ENCODE measurements around the gene TBR1. TPM values are rescaled to one million over a fixed set of nuclear protein-coding genes. Genes with fewer than 3 reads are reported as not detected.

Gene TBR1
- total and polyA plus RNA-seq, 10 of the 15 experiments (the other 5 are each of a cell fraction or from before 2014, with no cell fraction given): 0.01 TPM; not detected in 9

DNA sequence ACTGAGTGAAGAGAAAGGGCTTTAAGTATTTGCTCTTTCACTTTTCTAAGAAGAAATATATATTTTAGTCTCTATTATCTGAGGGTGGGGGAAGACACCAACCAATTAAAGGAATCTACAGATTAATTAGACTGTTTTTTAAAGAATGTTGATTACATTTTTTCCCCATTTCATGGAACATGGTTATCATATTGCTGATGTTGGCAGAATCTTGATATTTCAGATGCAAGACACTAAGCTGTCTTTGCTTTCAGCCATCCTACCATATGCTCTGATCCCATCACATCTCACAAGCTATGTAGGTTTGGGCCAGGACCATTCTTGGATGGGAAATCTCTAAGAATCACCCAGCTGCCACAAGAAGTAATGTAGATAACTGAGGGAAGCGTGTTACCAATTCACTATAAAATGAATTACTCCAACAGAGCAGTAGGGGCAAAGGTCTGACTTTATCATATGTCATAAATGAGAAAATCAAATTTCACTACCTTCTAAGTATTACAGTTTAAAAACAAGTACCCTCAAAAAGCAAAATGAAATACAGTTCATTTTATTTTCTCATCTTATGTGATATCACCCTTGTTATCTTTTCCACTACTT, 6.7 kb upstream of the TBR1 start (continued):
- TF ChIP-seq SMARCA5 (IDR thresholded peaks at IDR 0.05) (no peak), YBX1 (IDR thresholded peaks at IDR 0.05) (no peak), EED (IDR thresholded peaks at IDR 0.05; ENCODE audit: low read depth) (no peak), IRF4 (IDR thresholded peaks at IDR 0.05; ENCODE audit: low read depth, low read length) (no peak), ZNF384 (IDR thresholded peaks at IDR 0.05; ENCODE audit: borderline replicate concordance, low read depth, low read length) (no peak), BRCA1 (IDR thresholded peaks at IDR 0.05; ENCODE audit: low read depth, low read length) (no peak), TCF3 (IDR thresholded peaks at IDR 0.05; ENCODE audit: borderline replicate concordance, insufficient read depth, low read depth, low read length) (no peak), TCF12 (IDR thresholded peaks at IDR 0.05; ENCODE audit: low read depth, low read length) (no peak), SRF (IDR thresholded peaks at IDR 0.05; ENCODE audit: low read depth in 2 of 2, low read length in 2 of 2) (no peak), ASH2L (IDR thresholded peaks at IDR 0.05; ENCODE audit: borderline replicate concordance, low read depth) (no peak)
- TF ChIP-seq, protein P1, sequence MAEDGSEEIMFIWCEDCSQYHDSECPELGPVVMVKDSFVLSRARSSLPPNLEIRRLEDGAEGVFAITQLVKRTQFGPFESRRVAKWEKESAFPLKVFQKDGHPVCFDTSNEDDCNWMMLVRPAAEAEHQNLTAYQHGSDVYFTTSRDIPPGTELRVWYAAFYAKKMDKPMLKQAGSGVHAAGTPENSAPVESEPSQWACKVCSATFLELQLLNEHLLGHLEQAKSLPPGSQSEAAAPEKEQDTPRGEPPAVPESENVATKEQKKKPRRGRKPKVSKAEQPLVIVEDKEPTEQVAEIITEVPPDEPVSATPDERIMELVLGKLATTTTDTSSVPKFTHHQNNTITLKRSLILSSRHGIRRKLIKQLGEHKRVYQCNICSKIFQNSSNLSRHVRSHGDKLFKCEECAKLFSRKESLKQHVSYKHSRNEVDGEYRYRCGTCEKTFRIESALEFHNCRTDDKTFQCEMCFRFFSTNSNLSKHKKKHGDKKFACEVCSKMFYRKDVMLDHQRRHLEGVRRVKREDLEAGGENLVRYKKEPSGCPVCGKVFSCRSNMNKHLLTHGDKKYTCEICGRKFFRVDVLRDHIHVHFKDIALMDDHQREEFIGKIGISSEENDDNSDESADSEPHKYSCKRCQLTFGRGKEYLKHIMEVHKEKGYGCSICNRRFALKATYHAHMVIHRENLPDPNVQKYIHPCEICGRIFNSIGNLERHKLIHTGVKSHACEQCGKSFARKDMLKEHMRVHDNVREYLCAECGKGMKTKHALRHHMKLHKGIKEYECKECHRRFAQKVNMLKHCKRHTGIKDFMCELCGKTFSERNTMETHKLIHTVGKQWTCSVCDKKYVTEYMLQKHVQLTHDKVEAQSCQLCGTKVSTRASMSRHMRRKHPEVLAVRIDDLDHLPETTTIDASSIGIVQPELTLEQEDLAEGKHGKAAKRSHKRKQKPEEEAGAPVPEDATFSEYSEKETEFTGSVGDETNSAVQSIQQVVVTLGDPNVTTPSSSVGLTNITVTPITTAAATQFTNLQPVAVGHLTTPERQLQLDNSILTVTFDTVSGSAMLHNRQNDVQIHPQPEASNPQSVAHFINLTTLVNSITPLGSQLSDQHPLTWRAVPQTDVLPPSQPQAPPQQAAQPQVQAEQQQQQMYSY (CRISPR knock-in tag; IDR thresholded peaks at IDR 0.05): no peak

DNA sequence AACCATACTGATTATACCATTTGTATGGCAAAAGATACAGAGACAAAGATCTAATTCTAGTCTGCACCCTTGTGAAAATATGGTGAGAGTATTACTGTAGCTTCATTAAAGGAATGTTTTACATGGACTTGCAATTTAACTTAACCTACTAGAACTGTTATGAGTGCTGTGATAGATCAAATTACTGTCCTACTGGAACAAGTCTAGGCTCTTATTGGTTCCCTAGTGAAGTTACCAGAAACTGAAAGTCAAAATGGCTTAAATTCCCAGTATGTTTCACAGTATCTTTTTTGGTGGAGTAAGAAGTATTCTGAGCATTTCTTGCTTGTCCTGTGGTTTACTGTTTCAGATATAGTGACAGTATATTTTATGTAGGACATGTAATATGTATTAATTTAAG, 3.8 kb upstream of the TBR1 start:
- no peak overlapping the region for H3K4me2 ChIP-seq (ENCODE audit: control insufficient read depth, insufficient read depth)
- RAD21 ChIA-PET (ENCODE audit: unreplicated experiment): no interaction called here
- no peak overlapping the region for H3K27ac ChIP-seq (ENCODE audit: control insufficient read depth, insufficient read depth)
- no peak overlapping the region for H3K9ac ChIP-seq (ENCODE audit: control insufficient read depth, insufficient read depth, low read length)
- CTCF ChIA-PET: interaction anchor here (0.8 kb wide), 1 partner anchor 175 kb away, joined by 3 read pairs; no protein-coding TSS in a partner anchor
- H4K20me1 ChIP-seq (ENCODE audit: control insufficient read depth, insufficient read depth): no peaks in the 10 kb centered on the region
- in situ Hi-C loops (cut with MboI): no loop called here
- H2AFZ ChIP-seq (ENCODE audit: control insufficient read depth, low read depth, low read length): no peak overlapping the region
- no peaks in the 10 kb centered on the region; the same call in 2 of the 3 replicates for H3K9me3 ChIP-seq (replicated peaks; ENCODE audit: control insufficient read depth, insufficient read depth, low read length)
- SMC1A ChIA-PET (ENCODE audit: uncharacterized antibody, unreplicated experiment): no interaction called here
- POLR2A ChIA-PET: no interaction called here
- DNase-seq (ENCODE audit: low read depth, low spot score): no peak
- no peaks in the 10 kb centered on the region; a peak in 1 of 4 replicates for H3K36me3 ChIP-seq (ENCODE audit: control insufficient read depth in 2 of 2, insufficient read depth in 2 of 2, low read length in 1 of 2)
- H3K27me3 ChIP-seq (replicated peaks in 1 of 2; ENCODE audit: control insufficient read depth in 2 of 2, insufficient read depth in 2 of 2, low read length in 1 of 2): peaks cover 13 to 20% of the 10 kb centered on the region in 2 experiments
- no peaks in the 10 kb centered on the region for H3K79me2 ChIP-seq (ENCODE audit: control insufficient read depth, insufficient read depth, low read length)
- no peaks in the 10 kb centered on the region for H3K4me1 ChIP-seq (ENCODE audit: control insufficient read depth, insufficient read depth, low read length)
- no peak for FAIRE-seq
- H3K4me3 ChIP-seq: no peak overlapping the region
- no TSS peak for BruUV-seq (replicated peaks)
- no peak for ATAC-seq
- intact Hi-C loops (cut with micrococcal nuclease; ENCODE audit: unreplicated experiment): no loop called here
- TF ChIP-seq KAT2A (conservative IDR thresholded peaks at IDR 0.05; ENCODE audit: control insufficient read depth, low read depth, low read length) (no peak), RCOR1 (conservative IDR thresholded peaks at IDR 0.05; ENCODE audit: low read depth, low read length) (no peak), PAX8 (IDR thresholded peaks at IDR 0.05) (no peak), TCF12 (IDR thresholded peaks at IDR 0.05; ENCODE audit: low read depth, low read length) (no peak), EED (IDR thresholded peaks at IDR 0.05; ENCODE audit: low read depth) (no peak), PAX5 (IDR thresholded peaks at IDR 0.05; ENCODE audit: borderline replicate concordance, low read depth, low read length) (no peak), CBX3 (IDR thresholded peaks at IDR 0.05; ENCODE audit: borderline replicate concordance, low read depth) (no peak), MXI1 (IDR thresholded peaks at IDR 0.05; ENCODE audit: low read depth, low read length) (no peak)
- TF ChIP-seq, protein P2, sequence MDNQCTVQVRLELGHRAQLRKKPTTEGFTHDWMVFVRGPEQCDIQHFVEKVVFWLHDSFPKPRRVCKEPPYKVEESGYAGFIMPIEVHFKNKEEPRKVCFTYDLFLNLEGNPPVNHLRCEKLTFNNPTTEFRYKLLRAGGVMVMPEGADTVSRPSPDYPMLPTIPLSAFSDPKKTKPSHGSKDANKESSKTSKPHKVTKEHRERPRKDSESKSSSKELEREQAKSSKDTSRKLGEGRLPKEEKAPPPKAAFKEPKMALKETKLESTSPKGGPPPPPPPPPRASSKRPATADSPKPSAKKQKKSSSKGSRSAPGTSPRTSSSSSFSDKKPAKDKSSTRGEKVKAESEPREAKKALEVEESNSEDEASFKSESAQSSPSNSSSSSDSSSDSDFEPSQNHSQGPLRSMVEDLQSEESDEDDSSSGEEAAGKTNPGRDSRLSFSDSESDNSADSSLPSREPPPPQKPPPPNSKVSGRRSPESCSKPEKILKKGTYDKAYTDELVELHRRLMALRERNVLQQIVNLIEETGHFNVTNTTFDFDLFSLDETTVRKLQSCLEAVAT (IDR thresholded peaks at IDR 0.05): no peak
- TF ChIP-seq, protein P3, sequence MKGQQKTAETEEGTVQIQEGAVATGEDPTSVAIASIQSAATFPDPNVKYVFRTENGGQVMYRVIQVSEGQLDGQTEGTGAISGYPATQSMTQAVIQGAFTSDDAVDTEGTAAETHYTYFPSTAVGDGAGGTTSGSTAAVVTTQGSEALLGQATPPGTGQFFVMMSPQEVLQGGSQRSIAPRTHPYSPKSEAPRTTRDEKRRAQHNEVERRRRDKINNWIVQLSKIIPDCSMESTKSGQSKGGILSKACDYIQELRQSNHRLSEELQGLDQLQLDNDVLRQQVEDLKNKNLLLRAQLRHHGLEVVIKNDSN (IDR thresholded peaks at IDR 0.05; ENCODE audit: borderline replicate concordance, extremely low read length, insufficient read depth, low read depth, low read length): no peak

Measured in GM12878 (cell line).